Activated CD4-positive, alpha-beta T cell treated with anti-CD3 and anti-CD28 coated beads, Interleukin-2, amount 50 U/mL, for 24 hours (primary cell): ENCODE results near the gene RAB20.
"Not testable (repeated sequence)": the region's sequence is repeated elsewhere in the genome, so short reads cannot be mapped to it uniquely, and the experiment has no call there.

Experiments
- DNase-seq, 2 donors: peaks; one replicate each; pipeline ENCODE4 v3.0.0-alpha.2; 2020; ENCODE audit warnings: low read depth in 1 of 2, low spot score in 1 of 2

Gene RAB20

DNA sequence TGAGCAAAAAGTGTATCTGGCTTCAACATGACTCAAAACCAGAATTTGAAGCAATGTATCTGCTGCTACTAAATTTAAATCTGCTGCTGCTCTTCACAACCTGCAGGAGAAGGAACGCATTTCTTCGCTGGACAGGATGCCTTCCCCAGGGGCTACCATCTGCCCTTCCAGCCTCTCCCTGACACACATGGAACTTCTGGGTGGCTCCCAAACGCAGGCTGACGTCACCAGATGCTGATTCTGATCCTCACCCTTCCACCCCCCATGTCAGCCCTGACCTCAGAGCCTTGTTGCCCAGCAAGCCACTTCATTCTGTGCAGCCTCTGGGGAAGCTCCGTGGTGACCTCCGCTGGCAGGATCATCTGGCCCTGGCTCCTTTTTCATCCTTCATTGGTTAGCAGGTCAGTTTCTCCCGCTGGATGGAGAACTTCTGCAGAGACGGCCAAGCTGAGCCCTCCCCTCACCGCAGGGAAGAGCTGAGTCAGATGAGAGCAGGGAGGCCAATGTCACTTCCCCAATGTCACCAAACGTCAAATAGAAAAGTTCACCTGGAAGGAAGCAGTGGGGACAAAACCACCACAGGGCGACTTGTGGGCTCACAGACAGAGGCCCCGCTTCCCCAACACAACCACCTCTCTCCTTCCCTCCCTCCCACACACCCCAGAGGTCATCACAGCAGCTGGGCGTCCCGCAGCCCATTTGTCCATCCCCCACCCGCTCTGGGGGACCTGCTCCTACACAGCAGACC lies 14.0 kb upstream of the RAB20 start:
- no peak for DNase-seq

GRCh38 chr13:110574161-110574560 lies 12.6 kb upstream of the RAB20 start:
- no peak for DNase-seq

DNA sequence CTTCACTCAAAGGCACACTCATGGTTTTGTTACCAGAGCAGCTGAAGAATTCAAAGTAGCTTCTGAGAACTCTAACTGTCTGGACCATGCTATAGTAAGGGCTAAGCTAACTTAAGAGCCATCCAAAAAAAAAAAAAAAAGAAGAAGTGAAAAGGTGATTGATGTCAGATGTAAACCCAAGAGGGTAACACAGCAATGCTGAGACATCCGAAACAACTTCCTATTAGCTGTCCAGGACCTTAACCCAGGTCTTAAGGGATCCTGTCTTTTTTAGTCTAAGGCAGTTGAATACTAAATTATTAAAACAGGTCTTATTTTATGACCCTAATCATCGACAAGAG lies 11.2 kb upstream of the RAB20 start:
- no peak for DNase-seq

DNA sequence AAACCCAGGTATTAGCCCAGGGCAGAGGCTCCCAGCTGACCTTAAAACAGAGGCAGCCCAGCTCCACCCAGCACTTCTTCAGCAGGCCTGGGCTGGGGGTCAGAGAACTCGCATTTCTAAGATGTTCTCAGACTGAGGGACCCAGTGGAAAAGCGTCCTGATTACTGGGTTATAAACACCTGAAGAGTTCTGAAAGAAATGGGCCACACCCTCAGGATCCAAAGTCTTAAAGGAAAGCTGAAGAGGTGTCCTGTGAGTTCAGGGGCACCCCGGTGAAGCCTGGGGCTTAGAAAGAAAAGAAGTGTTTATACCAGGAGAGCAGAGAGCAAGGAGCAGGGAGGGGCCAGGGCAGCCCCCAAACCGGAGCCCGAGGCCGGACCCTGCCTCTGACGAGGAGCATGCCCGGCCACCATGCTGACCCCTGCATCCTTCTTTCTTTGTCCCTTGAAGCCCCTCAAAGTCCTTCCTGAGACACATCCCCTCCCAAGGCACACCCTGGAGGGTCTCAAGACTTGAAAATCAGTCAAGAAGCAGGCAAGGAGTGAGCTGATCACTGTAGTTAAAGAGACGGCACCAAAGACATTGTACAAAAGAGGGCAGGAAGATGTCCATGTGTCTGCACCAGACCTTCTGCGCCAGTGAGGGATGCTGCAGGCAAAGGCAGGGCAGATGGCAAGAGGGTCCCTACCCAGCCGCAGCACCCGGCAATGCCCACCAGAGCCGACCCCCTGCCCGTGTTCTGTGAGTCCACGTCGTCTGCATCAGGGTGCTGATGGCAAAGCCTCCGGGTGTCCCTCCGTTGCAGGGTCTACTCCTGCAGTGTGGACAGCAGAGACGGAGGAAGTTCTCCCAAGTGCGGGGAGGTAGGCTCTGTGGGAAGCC lies 10.6 kb upstream of the RAB20 start:
- DNase-seq, result no peak

- DNase-seq, result no peak
Observed at GRCh38 chr13:110570886-110571285, 9.4 kb upstream of the RAB20 start.

GRCh38 chr13:110569962-110570361 lies 8.4 kb upstream of the RAB20 start:
- not testable (repeated sequence) for DNase-seq

DNA sequence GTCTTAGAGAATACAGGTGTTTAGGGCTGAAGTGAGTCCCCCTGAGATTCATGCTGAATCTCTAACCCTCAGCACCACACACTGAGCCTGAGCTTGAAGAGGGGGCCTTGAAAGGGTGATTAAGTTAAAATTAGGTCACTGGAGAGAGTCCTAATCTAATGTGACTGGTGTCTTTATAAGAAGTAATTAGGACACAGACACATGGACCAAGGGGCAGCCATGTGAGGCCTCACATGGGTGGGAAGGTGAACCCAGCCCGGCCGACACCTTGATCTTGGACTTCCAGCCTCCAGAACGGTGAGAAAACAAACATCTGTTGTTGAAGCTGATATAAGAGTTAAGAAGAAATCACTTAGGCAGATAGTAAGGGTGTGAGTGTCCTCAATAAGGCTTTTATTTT lies 7.1 kb upstream of the RAB20 start:
- no peak for DNase-seq

DNA sequence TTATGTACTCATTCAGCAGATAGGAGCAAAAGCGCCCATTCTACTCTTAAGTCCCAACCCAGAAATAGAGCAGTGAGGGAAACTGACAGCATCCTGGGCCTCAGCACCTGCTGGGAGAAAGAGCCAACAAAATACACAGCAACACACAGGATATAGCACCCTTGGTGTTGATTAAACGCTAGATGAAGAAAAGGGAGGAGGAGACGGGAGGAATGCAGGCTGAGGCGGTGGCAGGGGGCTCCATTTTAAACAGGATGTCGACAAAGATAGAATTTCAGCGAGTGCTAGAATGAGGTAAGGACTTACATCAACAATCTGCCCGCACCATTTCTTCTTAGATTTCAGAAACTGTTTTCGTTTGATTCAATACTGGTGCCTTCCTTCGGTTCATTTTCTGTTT lies 4.6 kb upstream of the RAB20 start:
- no peak for DNase-seq

GRCh38 chr13:110565296-110565695 lies 3.8 kb upstream of the RAB20 start:
- no peak for DNase-seq

DNA sequence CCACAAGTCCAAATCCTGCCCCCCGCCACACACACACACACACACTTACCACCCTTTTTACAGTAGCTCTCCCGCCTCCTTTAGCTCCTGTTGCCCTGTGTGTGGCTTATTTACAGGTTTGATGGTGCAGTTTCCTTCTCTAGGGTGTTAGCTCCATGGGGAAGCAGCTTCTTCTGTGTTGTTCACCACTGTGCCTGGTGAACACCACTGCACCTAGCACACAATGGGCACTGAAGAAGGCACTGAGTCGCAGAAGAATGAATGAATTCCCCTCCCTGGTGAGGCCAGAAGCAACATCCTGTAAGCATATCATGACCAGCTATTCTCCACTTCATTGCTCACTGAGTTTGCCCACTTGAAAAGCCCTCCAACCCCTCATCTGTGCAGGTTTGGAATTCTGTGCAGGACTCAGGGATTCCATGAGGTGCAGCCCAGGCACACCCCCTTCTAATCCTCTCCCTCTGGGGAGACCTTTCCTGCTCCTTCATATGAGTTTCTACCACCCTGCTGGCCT lies 3.0 kb upstream of the RAB20 start:
- no peak for DNase-seq

DNA sequence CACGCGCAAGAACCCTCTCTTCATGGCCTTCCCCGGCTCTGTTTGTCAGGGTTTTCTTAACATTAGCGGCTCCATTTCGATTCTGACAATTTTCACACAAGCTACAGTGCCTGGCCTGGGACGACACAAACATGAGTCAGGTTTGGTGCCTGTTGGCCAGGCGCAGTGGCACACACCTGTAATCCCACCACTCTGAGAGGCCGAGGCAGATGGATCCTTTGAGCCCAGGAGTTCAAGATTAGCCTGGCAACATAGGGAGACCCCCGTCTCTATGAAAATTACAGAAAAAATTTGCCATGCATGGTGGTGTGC lies 1.9 kb upstream of the RAB20 start:
- DNase-seq, result no peak

- no peak for DNase-seq
Observed at GRCh38 chr13:110562696-110563462, 1.4 kb upstream of the RAB20 start.

- no peak for DNase-seq
Observed at GRCh38 chr13:110562036-110562597, 595 bp upstream of the RAB20 start.

DNA sequence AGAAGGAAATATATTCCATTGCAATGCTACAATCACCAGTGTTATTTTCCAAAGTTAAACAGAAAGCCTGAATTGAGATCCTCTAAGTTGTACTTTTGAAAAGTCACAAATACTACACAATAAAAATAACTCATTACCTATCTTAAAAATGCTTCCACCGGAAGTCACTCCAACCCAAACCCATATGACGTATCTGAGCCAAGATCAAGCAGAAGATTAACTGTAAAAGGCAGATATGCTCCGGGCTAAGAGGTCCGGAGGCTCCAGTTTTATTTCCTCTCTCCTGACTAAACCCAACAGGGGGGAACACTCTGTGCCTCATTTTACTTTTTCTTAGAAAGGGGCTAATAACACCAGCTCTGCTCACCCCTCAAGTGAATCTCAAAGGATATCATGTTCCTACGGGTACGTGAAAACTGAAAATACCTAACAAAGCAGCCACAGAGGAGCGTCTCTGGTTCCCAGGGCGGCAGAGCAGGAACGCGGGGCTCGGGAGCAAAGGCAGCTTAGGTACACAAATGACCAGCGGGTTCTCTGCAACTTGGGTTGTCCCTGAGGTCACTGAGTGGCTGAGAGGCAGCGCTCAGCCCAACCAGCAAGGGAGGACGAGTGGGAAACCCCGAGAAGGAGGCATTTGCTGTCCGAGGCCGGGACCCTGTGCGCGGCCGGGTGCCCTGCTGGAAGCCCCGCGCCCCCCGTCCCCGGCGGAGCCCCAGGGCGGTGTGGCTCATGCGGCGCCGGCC lies 750 bp downstream of the RAB20 start:
- no peak for DNase-seq

DNA sequence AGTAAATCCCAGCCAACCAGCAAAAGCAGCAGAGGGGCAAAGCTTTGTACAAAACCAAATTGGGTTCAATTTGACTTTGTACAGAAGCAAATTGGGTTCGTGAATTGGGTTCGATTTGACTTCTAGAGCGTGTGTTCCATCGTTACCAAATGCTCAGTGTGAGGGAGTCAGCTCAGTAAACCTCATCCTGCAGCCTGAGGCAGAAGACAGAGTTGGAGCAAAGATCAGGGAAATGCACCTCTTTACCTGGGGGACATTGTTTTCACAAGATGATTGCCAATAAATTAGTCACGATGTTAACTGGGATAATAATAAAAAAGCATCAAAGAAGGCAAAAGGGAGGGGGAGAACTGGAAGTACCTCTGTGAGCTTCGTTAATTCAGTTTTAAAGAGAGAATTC lies 1.5 kb downstream of the RAB20 start:
- no peak for DNase-seq

DNA sequence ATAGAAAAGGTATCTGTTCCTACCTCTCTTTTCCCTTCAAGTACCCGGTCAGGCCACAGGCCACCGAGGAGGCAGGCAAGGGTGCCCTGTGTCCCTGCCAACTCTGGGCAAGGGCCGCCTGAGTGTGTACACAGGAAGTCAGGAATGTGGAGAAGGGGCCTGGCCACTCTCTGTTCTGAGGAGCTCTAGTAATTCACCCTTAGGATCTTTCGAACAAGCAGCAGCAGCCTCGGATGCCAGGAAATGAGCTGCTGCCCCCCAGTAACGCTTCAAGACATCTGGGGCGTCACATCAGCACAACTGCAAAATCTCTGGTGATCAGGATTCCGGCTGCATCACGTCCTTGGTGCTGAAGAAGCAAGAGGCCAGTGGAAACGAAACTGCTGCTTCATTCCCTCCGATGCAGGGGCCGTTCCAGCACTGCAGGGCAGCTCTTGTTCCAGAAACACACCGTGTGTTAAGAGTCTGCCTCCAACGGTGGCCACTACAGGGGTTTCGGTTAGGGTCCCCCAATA lies 2.0 kb downstream of the RAB20 start:
- no peak for DNase-seq

DNA sequence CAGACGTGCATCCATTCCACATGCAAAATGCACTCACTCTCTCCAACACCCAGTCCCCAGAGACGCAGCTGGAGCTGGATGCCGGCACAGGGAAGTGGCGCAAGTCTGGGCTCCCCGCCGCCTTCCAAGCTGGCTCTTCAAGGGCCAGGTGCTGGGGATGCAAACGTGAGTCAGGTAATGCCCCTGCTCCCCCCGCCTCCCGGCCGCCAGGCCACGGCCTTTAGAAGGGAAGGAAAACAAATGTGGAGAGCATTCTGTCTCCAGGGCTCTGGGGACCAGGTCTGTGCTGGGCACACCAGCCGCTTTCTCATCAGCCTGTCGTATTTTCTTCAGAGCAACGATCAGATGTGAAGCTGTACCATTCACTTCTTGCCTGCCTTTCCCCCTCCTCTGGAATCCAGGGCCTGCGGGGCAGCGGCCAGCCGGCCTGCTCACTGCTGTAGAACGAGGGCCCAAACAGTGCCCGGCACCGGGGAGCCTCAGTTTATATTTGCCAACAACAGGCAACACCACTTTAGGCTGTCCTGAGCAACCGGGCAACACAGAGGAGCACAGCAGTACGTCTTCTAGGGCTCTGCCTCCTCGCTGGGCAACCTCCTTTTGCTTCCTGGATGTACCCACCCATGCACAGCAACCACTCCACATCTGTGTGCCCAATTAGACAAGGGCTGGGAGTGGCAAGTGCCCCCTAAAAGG lies 3.8 kb downstream of the RAB20 start:
- no peak for DNase-seq

DNA sequence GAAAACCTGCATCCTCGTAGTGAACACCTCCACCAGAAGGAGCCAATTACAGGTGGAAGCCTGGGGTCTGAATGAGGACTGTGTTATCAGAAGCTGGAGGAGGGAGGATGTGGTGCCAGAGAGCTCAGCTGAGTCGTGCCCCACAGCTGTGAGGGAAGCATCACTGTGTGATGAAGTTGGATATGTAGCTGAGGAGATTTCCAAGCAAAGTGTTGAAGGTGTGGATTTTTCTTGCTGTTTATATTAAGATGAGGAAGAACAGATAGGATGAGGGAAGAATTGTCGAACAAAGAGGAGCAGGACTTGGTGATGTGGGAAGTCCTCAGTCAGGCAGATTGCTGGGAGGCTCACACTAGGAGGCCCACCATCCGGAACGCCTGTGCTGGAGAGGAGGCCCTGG lies 4.4 kb downstream of the RAB20 start:
- DNase-seq, result no peak

DNA sequence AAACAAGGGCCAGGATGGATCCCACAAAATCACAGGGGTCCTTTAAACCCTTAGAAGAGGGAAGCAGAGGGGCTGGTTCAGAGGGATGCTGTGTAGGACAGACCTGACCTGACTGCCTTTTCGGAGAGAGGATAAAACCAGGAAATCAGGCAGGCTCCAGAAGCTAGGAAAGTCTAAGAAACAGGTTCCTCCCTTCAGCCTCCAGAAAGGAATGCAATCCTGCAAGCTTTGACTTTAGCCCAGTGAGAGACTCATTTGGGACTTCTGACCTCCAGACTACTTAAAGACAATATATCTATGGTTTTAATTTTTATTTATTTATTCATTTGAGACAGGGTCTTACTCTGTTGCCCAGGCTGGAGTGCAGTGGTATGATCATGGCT lies 5.3 kb downstream of the RAB20 start:
- DNase-seq, result no peak

DNA sequence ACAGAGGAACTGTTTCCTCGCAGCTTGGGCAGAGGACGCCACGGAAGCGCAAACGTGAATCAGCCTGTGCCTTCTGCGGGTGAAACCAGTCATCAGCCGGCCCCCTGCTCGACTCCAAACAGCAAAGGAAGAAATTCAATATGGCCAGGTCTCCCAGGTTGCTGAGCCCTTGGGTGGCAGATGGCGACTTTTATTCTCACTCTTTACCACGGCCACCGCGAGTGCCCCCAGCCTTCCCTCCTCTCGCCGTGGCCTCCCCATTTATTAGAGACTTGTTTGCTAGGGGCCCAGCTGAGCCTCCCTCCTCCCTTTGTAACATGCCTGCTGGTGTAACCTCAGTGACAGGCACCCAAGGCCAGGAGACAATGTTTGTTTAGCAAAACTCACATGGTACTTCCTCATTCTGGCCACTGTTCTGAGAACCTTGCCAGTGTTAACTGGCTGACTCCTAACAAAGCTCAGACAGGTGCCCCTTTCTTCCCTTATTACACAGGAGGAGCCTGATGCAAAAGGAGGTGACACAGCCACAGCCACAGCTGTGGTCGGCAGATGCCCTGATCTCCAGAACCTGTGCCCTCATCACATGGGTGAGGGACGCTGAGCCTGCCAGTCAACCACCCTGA lies 5.8 kb downstream of the RAB20 start:
- no peak for DNase-seq
